HG03571 (cell line): ENCODE data around the gene EFL1.
"Not testable (repeated sequence)": the region's sequence is repeated elsewhere in the genome, so short reads cannot be mapped to it uniquely, and the experiment has no call there.

Source experiments
- ATAC-seq: cut with Tn5 transposase; IDR thresholded peaks from one replicate; pipeline ENCODE4 v1.9.1; 2021; ENCODE audit not compliant: unreplicated experiment

EFL1 gene

GRCh38 chr15:82282386-82282785 is 19.9 kb upstream of the EFL1 start:
- ATAC-seq: not testable (repeated sequence)

GRCh38 chr15:82281276-82281675 is 18.7 kb upstream of the EFL1 start:
- ATAC-seq: not testable (repeated sequence)

GRCh38 chr15:82275410-82275809 is 12.9 kb upstream of the EFL1 start:
- ATAC-seq: no peak

- no peak for ATAC-seq
Observed at GRCh38 chr15:82272154-82272553, 9.6 kb upstream of the EFL1 start.

- not testable (repeated sequence) for ATAC-seq
Observed at GRCh38 chr15:82268454-82268853, 5.9 kb upstream of the EFL1 start.

GRCh38 chr15:82267137-82267536 is 4.6 kb upstream of the EFL1 start:
- not testable (repeated sequence) for ATAC-seq

- ATAC-seq: no peak
Observed at GRCh38 chr15:82263350-82263749, 816 bp upstream of the EFL1 start.

- peak; percentile 28 for ATAC-seq
Observed at GRCh38 chr15:82261566-82262421, 740 bp downstream of the EFL1 start.

GRCh38 chr15:82248261-82248660 is 14.3 kb downstream of the EFL1 start:
- ATAC-seq: not testable (repeated sequence)

GRCh38 chr15:82245956-82246355 is 16.6 kb downstream of the EFL1 start:
- ATAC-seq: not testable (repeated sequence)

- ATAC-seq: not testable (repeated sequence)
Observed at GRCh38 chr15:82243644-82244043, 18.9 kb downstream of the EFL1 start.

- not testable (repeated sequence) for ATAC-seq
Observed at GRCh38 chr15:82241836-82242499, 20.6 kb downstream of the EFL1 start.

- ATAC-seq: no peak
Observed at GRCh38 chr15:82239685-82240391, 22.7 kb downstream of the EFL1 start.

GRCh38 chr15:82237944-82238534 is 24.5 kb downstream of the EFL1 start:
- ATAC-seq: not testable (repeated sequence)

GRCh38 chr15:82231842-82232241 is 30.7 kb downstream of the EFL1 start:
- ATAC-seq: no peak

GRCh38 chr15:82231233-82231632 is 31.3 kb downstream of the EFL1 start:
- ATAC-seq: no peak

GRCh38 chr15:82228750-82229149 is 33.8 kb downstream of the EFL1 start:
- no peak for ATAC-seq

- ATAC-seq: not testable (repeated sequence)
Observed at GRCh38 chr15:82221535-82221934, 41.0 kb downstream of the EFL1 start.

- ATAC-seq: not testable (repeated sequence)
Observed at GRCh38 chr15:82216092-82216491, 46.4 kb downstream of the EFL1 start.

GRCh38 chr15:82212201-82212600 is 50.3 kb downstream of the EFL1 start:
- not testable (repeated sequence) for ATAC-seq

GRCh38 chr15:82210066-82210597 is 52.4 kb downstream of the EFL1 start:
- ATAC-seq: not testable (repeated sequence)
